HG03439 (cell line): ENCODE results near the gene TCF7L2.

ENCODE experiments used
- ATAC-seq: cut with Tn5 transposase; IDR thresholded peaks from one replicate; pipeline ENCODE4 v1.9.1; 2021; ENCODE audit warnings: mild to moderate bottlenecking, moderate library complexity; ENCODE audit not compliant: unreplicated experiment

The TCF7L2 gene

DNA sequence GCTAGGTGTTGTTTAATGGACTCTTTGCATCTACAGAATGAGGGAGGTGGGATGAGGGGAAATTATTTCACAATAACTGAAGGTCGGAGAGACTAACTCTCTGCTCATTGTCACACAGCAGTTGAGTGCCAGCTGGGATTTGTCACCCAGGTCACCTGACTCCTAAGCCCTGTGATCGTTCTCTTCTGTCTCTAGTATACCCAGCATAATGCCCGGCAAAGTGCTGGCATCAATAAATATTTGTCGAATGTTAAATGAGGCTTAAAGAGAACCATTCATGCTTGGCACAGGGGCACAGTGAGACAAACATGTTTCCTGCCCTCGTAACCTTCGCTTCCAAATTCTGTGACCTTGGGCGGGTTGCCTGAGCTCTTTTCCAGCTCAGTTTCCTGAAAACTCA is 70.8 kb downstream of the TCF7L2 start:
- no peak for ATAC-seq

DNA sequence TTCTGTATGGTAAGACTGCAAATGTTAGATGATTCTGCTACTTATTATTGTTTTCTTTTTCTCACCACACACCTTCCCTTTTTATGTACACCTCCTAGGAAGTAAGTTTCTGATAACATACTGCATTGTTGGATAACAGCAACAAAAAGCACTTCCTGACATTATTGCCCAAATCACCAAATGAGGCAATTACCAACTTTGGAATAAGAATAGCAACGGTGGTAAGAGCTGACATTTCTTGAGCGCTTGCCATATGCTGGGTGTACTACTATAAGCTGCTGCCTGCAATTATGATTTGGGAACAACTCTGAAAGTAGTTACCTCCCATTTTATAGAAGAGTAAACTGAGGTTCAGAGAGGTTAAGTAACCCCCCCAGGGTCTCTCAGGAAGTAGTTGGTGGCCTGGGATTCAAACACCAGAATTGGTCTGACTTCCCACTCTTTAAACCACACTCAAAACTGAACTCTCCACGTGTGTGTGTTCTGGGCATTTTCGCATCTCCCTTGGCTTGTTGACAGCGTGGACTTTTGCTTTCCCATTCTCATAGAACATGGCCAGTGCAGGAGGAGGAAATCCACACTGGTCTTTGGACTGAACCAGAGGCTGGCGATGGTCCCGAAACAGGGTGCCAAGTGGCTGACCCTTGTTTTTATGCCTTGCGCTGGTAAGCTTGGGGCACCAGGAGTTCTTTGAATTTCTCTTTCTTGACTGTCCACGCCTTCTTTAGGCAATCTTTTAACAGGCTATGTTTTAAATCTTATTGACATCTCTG is 71.4 kb downstream of the TCF7L2 start:
- no peak for ATAC-seq

DNA sequence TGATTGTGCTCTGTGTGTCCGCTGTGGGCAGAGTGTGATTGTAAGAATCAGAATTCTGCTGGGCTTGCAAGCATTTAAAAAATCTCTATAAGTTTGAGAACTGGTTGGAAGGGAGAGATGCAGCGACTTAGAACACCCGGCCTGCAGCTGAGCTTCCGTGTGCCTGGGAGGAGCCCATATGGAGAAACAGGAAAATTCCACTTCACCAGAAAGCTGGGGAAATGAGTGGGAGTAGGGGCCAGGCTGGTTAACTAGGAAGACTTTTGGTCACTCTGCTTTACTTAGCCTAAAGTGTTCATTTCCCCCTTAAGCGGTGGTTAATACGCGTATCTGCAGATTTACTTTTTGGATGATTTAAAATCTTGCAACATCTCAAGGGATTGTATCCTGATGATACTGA is 72.2 kb downstream of the TCF7L2 start:
- no peak for ATAC-seq

DNA sequence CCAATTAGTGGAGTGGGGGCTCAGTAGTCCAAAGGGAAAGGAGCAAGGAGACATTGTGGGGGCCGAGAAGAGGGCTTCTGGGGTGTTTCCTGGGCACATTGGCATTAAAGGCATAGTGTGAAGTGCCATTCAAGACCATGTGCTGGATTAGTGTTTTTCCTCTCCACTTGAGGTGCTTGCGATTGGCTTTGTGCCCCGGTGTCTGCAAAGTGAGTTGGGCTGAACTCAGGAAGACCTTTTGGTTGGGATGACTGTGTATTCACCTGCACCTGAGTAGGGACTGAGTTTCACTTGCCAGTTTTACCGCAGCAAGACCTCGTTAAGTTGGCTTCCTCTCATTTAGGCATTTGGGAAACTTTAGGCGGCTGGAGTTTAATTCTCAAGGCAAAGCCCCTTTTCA is 73.0 kb downstream of the TCF7L2 start:
- no peak for ATAC-seq

DNA sequence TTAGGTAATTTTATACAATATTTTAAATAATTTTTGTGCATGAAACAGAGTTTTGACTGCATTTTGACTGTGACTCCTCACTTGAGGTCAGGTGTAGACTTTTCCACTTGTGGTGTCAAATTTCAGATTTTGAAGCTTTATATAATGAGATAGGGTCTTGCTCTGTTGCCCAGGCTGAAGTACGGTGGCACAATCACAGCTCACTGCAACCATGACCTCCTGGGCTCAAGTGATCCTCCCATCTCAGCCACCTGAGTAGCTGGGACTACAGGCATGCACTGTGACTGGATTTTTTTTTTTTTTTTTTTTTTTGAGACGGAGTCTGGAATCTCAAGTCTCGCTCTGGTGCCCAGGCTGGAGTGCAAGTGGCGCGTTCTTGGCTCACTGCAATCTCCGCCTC is 74.9 kb downstream of the TCF7L2 start:
- ATAC-seq = no peak

DNA sequence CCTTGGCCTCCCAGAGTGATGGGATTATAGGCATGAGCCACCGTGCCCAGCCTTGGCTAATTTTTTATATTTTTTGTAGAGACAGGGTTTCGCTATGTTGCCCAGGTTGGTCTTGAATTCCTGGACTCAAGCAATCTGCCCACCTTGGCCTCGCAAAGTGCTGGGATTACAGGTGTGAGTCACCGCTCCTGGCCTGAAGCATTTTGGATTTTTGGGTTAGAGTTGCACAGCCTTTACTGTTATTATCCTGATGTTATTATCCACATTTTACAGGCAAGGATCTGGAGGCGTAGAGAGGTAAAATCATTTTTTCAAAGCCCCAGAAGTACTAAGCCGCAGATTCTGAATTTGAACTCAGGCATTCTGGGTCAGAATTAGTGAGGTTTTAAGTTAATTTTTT is 75.4 kb downstream of the TCF7L2 start:
- ATAC-seq = no peak

DNA sequence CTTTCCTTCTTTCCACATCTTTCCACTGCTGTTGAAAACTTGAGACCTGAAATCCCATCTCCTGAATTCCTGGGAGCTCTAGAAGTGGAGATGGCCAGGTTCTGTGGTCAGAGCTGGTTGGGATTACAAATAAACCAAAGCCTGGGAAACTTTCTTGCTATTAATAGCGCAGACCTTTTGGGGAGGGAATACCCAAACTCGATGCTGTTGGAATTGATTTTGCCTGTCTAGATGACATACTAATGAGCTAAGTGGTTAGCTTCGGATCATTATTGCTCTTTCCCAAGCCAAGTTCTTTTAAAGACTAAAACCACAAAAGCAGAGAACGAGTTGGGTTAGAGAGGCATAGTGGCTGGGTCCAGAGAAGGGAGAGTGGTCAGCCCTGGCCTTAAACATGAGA is 76.6 kb downstream of the TCF7L2 start:
- no peak for ATAC-seq

DNA sequence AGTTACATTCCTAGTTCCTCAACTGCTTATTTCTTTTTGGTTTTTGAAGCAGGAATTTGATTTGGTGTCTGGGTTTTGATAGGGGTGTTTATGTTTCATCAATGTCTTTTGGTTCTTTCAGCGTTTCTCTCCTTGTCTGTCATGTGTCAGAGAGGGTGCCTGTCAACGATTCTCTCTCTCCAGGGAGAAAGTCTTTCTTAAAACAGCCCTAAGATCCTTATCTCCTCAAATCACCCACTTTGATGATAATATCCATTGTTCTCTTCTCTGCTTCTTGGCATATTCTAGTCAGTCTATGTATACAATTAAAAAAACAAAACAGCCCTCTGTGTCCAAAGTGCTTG is 77.2 kb downstream of the TCF7L2 start:
- ATAC-seq = no peak

DNA sequence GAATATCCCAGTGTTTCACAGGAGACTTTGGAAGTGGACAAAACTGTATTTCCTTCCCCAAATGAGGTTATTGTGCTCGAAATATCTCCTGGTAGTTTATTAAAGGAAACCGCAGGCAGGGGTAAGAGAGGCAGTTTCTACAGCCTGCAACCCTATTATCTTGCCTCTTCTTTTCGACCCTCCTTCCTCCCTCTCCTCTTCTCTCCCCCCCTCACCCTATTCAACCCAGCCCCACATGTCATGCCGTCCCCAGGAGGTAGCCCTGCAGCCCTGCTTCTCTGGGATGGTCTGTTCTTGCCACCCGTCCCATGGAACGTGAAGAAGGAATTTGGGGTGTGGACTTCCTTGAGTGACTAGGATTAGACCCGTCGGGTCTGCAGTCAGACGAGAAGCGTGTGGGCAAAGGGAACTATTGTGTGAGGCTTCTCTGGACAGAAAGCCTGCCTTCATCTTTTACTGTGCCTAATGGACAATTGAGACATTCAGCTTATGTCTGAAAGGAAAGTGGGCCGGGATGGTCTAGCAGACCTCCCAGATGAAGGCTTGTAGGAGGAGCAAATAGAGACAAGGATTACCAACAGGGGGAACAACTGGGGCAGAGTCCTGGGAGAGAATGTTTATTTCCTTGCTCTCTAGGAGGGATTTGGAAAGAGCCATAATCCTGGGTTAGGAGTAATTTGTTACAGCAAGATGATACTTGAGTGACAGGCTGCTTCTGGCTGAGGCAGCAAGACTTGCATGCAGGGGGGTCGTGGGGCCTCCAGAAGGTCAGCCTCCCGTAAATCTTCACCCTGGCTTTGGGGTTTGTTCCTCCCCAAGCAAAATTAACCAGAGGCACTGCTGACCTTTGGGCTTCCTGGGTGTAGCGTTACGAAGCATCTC is 77.8 kb downstream of the TCF7L2 start:
- ATAC-seq = no peak

DNA sequence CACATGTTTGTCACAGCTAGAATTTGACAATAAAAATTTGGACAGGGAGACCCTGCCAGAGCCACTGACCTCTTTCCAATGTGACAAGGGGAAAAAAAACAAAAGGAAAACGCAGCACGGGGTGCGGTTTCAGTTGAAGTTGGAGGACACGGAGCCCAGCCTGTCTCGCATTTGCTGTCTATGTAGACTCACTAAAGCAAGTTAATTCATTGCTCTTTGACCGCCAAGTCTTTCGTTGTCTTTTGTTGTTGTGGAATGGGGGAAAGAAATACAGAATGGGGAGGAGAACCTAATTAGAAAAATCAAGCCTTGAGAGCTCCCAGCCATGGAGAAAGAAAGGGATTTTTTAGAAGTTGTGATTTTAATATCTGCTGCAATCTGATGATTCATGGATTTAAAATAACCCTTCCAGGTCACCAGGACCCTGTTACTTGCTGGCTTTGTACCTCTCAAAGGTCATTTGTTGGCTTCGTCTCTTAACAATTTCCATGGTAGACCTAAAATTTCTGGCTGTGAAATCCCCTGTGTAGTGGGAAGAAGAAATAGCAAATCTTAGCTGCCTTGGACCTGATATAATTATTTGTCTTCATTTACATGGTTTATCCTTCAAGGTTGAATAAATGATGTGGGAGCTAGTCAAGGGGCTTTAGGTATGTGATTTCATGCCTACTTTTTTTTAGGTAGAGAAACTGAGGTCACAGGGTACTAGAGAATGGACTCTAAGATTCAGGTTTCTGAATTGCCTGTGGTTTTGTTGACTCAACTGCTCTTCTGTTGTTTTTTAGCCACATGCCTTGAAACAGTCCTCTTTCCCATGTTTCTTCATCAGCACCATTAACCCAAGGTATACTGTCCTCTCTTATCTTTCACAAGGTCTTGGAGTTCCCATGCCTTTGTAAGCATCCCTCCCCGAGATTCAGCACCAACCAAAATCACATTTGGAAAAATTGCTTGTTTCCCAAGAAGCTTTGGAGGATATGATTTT is 78.7 kb downstream of the TCF7L2 start:
- ATAC-seq = no peak

DNA sequence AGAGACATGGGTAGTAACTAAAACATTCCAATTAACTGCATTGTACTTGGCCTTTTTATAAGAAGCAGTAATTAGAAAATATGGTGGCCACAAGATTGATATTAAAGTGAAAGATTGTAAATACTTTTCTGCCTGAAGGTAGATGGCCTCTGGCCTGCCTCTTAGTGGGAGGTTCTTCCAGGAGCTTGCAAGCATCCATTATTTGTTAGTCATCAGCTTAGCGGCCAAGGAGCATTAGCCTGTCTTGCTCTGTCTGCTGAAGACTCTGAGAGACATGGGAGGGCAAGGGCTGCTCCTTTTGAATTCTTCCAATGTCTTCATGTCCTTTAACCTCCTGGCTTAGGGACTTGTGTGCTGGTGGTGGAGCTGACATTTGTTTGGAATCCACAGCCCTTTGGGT is 80.4 kb downstream of the TCF7L2 start:
- no peak for ATAC-seq

DNA sequence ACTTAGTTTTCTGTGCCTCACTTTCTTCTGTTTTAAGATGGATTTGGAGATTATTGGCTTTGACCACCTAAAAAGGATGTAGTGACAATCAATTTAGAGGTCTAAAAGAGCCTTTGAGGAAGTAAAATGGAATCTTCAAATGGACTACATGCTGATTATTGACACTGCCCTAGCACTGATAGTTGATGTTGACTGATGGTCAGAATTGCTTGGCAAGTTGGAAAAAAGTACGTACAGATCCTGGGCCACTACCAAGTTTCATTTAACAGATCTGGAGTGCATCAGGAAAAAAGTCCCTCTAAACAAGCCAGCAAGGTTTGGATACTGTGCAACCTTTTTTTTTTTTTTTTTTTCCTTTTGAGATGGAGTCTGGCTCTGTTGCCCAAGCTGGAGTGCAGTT is 81.1 kb downstream of the TCF7L2 start:
- ATAC-seq = no peak

DNA sequence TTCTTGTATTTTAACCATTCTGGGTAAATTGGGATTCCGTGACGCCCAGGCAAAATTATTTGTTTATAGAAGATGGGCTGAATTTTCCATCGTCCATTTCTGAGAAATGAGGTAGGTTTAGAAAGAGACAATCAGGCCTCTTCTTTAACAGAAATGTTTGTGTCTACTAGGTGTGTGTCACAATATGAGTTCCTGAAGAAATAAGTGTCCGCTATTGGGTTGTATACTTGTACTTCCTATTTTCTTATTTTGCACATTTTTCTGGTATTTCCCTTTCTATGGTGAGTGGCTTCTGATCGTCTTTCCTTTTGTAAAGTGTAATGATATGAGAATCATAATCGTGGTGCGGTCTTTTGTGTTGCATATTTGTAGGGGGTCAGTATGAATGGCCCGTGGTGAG is 83.9 kb downstream of the TCF7L2 start:
- ATAC-seq = no peak

DNA sequence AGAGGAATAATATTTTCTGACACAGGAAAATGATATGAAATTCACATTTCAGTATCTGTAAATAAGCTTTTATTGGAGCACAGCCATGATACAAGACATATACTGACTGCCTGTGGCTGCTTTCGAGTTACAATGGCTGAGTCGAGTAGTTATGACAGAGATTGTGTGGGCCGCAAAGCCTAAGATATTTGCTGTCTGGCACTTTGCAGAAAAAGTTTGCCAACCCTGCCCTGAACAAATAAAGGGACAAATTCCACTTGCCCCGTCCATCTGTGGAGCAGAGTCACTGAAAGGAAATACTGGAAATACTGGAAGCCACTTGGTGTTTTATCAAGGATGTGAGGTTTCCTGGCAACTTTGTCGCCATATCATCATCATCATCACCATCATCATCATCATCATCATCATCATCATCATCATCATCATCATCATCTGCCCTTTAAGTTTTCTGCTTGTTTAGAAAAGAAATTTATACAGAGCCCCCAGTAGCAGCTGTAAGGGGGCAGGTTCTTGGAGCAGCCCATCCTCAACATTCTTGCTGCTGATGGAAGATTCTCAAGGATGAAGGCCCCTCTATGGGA is 85.8 kb downstream of the TCF7L2 start:
- no peak for ATAC-seq

DNA sequence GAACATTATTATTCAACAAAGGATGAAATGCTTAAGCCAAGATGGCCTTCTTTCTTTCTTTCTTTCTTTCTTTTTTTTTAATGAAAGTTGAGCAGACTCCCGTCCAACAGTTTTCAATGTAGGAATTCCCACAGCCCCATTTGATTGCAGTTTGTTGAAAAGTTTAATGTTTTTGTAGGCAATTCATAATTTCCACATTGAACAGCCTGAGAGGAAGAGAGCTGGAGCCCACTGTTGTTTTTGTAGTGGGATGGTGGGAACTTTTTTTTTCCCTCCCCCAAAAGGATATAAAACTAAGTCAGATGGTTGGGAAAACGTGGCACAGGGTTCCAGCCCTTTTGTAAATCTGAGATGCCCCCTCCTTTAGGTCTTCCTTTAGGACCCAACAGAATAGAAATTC is 86.6 kb downstream of the TCF7L2 start:
- ATAC-seq = no peak

DNA sequence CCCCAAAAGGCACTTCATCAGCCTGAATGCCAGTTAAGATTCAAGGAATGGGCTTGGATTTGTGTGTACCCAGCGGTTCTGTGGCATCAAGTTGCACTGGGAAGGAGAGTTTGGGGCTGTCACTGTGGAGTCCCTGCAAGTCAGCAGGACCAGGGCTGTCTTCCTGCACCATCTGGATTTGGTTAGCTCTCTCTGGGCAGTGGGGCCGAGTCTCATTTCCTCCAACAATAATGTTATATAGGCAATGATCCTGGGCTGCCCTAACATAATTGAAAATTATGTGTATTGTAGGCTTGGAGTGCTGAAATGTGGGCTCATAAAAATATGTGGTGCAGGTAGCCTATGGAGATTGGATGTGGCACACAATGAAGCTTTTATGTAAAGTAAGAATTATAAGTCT is 87.2 kb downstream of the TCF7L2 start:
- ATAC-seq = no peak

DNA sequence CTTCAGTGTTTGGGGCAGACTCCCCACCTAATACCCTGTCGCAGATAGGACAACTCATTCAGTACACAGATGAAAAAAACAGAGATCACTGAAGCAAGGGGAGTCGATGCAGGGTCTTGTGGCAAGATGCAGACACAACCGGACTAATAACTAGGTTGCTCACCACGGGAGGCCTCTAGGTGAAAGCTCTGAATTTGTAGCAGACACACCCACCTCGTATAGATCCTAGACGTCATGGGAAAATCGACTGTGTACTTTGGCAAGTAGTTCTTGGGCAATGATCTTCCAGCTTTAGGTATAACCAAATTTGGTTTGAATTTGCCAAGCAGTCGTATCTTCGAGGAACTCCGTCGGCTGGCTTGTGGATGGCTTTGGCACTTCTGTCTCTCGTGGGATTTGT is 88.1 kb downstream of the TCF7L2 start:
- no peak for ATAC-seq

DNA sequence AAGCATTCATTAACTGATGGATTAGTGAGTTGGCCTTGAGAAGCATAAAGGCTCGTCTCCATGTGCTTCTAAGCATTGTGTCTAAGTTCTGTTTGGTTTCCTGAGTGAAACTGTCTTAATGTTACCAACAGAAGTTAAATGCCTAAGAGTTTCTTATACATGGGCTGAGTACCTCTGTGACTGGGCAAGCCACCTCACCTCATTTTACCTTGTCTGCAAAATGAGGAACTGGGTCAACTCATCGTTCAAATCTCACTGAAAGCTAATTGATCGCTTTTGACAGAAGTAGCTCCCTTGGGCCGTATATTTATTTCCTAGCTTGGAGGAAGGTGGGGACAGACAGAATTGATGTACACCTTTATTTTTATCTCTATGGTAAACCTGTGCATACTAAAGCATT is 88.9 kb downstream of the TCF7L2 start:
- ATAC-seq = no peak

DNA sequence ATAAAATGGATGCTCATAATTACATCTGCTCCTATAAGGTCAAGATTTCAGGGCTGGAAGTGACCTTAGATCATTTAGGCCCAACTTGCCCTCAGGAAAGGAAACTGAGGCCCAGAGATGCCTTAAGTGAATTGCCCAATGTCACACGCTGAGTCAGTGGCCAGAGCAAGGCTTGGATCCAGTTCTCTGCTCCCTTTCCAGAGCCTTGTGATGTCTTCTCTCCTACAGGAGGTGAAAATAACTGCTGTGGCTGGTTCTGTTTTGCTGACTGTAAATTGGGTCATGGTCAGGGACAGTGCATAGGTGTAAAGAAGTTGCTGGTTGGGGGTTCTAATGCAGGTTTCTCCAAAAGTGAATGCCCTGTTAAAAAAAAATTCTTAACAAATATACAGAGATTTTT is 91.3 kb downstream of the TCF7L2 start:
- ATAC-seq = no peak

DNA sequence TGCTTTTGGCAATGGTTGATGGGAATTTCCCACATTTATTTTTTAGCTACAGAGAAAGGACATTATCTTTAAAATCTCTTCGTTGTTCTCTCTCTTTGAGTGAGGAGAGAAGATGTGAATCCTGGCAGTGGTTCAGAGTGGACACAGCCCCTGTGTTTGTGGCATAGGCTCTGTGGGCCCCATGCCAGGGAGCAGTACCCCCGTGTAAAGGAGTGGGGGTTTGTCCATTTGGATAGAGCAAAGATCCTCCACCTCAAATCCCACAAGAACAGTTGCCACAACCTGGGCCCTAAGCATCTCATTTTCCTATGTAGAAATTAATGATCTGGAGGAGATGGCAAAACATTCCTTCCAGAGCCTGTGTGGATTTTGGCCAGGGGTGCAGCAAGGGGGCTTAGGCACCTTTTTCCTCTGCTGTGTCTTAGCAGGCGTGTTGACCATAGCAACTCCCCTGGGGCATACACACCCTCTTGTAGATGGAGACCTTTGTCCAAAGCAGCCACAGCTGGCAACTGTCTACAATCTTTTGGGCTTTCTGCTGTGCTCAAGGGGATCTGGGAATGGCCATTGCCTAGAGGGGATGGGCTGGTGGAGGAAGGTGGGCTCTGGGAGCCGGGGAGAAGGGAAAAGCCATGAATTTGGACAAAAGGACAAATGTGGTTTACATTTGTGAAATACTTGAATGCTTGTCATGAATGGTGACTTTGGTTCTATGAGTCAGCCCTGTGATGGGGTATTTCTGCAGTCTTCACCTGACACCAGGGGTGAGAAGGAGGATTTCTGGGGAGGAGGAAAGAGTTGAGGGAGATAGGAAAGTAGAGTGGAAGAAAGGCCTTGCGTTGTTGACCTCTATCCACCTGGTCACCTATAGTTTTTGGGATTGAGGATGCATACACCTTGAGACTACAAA is 92.0 kb downstream of the TCF7L2 start:
- ATAC-seq = no peak
